HepG2 (cell line): ENCODE data around the gene CALHM5. TPM values are rescaled to one million over a fixed set of nuclear protein-coding genes. Genes with fewer than 3 reads are reported as not detected.

ENCODE experiments used
- CREB1 ChIP-seq, 2 experiments: fragments of 450-650 bp in 1 of 2; IDR thresholded peaks; 2 replicates each; pipeline ENCODE4 v1.6.1; 2016 to 2017; ENCODE audit warnings: control low read depth in 1 of 2, mild to moderate bottlenecking in 1 of 2, missing compliant biosample characterization in 1 of 2, missing genetic modification characterization in 1 of 2
- ELF3 ChIP-seq: IDR thresholded peaks from 2 replicates; pipeline ENCODE4 v1.6.1; 2016; ENCODE audit warnings: missing genetic modification reagents, missing compliant biosample characterization
- FOXJ3 ChIP-seq: sonication (generic); formaldehyde crosslinking; IDR thresholded peaks from 2 replicates; pipeline ENCODE4 v1.4.0; 2020; ENCODE audit warnings: missing genetic modification reagents, mild to moderate bottlenecking, borderline replicate concordance
- MAZ ChIP-seq, 2 experiments: sonication (generic) in 1 of 2; formaldehyde crosslinking in 1 of 2; IDR thresholded peaks; 2 replicates each; pipeline versions ENCODE4 v1.5.0 to v1.6.1; 2012 to 2020; ENCODE audit warnings: low read depth in 2 of 2, mild to moderate bottlenecking in 2 of 2, borderline replicate concordance in 1 of 2, improper control_type of control experiment in 1 of 2, low read length in 1 of 2, missing genetic modification reagents in 1 of 2, moderate library complexity in 1 of 2
- PCBP1 ChIP-seq: fragments of 200-400 bp; formaldehyde crosslinking; IDR thresholded peaks from 2 replicates; pipeline ENCODE4 v1.6.1; 2017; ENCODE audit warnings: mild to moderate bottlenecking, low read depth, low read length, borderline replicate concordance
- PHF5A ChIP-seq: IDR thresholded peaks from one replicate; pipeline ENCODE4 v1.6.1; 2018; ENCODE audit warnings: low read depth, missing genetic modification reagents; ENCODE audit not compliant: unreplicated experiment
- SP5 ChIP-seq: IDR thresholded peaks from 2 replicates; pipeline ENCODE4 v1.6.1; 2016; ENCODE audit warnings: low read depth, borderline replicate concordance
- polyA plus RNA-seq, 8 experiments: library from polyadenylated mRNA; depleted of rRNA in 3 of 8; stranded (reverse) in 7 of 8; unstranded in 1 of 8; fragments of >200 nt; fragmentation: Illumina TruSeq in 4 of 8; extraction: Trizol in 4 of 8; gene quantifications; 2 replicates each; pipeline versions ENCODE4 v1.2.1 to v1.2.3, GENCODE V29; 2011 to 2016; ENCODE audit warnings: low read depth in 4 of 8, missing spikeins in 1 of 8, mixed read lengths in 1 of 8; ENCODE audit not compliant: insufficient read depth in 1 of 8
- total RNA-seq, 5 experiments: library from RNA; depleted of rRNA; stranded (reverse); fragments of >200 nt; fragmentation: Illumina TruSeq; extraction: Trizol; gene quantifications; 2 replicates each; pipeline ENCODE4 v1.2.3, GENCODE V29; 2016; ENCODE audit warnings: low read depth in 1 of 5
- TF ChIP-seq, protein P1 (sequence below): IDR thresholded peaks from 2 replicates; pipeline ENCODE4 v1.6.1; 2016; ENCODE audit warnings: missing compliant biosample characterization, missing genetic modification reagents, borderline replicate concordance
- TF ChIP-seq, protein P2 (sequence below): sonication (generic); formaldehyde crosslinking; IDR thresholded peaks from 2 replicates; pipeline ENCODE4 v1.5.1; 2020; ENCODE audit warnings: mild to moderate bottlenecking, missing genetic modification reagents, moderate library complexity
- TF ChIP-seq, protein P3 (sequence below): IDR thresholded peaks from 2 replicates; pipeline ENCODE4 v1.6.1; 2012; ENCODE audit warnings: low read length, improper control_type of control experiment
- TF ChIP-seq, protein P4 (sequence below): sonication (generic); formaldehyde crosslinking; IDR thresholded peaks from 2 replicates; pipeline ENCODE4 v1.5.1; 2020; ENCODE audit warnings: mild to moderate bottlenecking, missing genetic modification reagents, borderline replicate concordance
- TF ChIP-seq, protein P5 (sequence below): sonication (generic); formaldehyde crosslinking; IDR thresholded peaks from 2 replicates; pipeline ENCODE4 v1.9.0; 2022; ENCODE audit warnings: low read depth, missing genetic modification reagents

The CALHM5 gene
- total and polyA plus RNA-seq, 2 of the 13 experiments (the other 11 are each of a cell fraction or from before 2014, with no cell fraction given): not detected

DNA sequence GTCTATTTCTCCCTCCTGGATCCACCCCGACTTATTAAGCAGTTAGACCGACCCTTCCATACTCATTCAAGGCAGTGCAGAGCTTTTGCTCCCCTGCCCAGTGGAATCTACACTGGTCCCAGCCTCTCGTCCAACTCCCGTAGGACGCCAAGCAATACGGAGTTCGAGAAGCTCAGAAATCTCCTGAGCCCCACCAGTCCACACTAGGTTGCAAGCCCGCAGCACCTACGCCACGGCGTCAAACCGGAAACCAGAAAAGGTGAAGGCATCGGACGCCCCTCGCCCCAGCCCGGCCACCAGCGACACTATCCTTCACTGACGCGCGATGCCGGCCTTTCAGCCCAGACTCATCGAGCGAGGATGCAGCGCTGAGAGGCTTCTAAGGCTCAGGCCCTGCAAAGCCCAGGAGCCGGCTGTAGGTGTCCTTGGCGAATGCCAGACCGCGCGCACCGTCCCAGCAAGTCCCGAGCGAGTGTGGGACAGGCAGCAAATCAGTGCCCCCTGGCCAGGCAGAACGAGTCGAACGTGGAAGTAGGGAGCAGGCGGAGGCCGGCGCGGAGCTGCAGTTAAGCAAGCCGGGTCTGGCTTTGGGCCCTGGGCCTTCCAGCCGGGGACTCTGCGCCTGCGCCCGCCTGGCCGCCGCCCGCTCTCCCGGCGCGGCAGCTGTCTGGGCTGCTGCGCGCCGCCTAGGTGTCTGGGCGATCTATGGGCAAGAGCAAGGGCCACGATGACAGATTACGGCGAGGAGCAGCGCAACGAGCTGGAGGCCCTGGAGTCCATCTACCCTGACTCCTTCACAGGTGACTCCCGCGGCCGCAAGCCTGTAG lies 59.6 kb downstream of the CALHM5 start, which contains the start of gene RWDD1 (continued):
- TF ChIP-seq, protein P1, sequence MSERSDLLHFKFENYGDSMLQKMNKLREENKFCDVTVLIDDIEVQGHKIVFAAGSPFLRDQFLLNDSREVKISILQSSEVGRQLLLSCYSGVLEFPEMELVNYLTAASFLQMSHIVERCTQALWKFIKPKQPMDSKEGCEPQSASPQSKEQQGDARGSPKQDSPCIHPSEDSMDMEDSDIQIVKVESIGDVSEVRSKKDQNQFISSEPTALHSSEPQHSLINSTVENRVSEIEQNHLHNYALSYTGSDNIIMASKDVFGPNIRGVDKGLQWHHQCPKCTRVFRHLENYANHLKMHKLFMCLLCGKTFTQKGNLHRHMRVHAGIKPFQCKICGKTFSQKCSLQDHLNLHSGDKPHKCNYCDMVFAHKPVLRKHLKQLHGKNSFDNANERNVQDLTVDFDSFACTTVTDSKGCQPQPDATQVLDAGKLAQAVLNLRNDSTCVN (CRISPR knock-in tag): peak; percentile 49
- TF ChIP-seq, protein P2, sequence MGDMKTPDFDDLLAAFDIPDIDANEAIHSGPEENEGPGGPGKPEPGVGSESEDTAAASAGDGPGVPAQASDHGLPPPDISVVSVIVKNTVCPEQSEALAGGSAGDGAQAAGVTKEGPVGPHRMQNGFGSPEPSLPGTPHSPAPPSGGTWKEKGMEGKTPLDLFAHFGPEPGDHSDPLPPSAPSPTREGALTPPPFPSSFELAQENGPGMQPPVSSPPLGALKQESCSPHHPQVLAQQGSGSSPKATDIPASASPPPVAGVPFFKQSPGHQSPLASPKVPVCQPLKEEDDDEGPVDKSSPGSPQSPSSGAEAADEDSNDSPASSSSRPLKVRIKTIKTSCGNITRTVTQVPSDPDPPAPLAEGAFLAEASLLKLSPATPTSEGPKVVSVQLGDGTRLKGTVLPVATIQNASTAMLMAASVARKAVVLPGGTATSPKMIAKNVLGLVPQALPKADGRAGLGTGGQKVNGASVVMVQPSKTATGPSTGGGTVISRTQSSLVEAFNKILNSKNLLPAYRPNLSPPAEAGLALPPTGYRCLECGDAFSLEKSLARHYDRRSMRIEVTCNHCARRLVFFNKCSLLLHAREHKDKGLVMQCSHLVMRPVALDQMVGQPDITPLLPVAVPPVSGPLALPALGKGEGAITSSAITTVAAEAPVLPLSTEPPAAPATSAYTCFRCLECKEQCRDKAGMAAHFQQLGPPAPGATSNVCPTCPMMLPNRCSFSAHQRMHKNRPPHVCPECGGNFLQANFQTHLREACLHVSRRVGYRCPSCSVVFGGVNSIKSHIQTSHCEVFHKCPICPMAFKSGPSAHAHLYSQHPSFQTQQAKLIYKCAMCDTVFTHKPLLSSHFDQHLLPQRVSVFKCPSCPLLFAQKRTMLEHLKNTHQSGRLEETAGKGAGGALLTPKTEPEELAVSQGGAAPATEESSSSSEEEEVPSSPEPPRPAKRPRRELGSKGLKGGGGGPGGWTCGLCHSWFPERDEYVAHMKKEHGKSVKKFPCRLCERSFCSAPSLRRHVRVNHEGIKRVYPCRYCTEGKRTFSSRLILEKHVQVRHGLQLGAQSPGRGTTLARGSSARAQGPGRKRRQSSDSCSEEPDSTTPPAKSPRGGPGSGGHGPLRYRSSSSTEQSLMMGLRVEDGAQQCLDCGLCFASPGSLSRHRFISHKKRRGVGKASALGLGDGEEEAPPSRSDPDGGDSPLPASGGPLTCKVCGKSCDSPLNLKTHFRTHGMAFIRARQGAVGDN (CRISPR knock-in tag): peak; percentile 98
- TF ChIP-seq, protein P3, sequence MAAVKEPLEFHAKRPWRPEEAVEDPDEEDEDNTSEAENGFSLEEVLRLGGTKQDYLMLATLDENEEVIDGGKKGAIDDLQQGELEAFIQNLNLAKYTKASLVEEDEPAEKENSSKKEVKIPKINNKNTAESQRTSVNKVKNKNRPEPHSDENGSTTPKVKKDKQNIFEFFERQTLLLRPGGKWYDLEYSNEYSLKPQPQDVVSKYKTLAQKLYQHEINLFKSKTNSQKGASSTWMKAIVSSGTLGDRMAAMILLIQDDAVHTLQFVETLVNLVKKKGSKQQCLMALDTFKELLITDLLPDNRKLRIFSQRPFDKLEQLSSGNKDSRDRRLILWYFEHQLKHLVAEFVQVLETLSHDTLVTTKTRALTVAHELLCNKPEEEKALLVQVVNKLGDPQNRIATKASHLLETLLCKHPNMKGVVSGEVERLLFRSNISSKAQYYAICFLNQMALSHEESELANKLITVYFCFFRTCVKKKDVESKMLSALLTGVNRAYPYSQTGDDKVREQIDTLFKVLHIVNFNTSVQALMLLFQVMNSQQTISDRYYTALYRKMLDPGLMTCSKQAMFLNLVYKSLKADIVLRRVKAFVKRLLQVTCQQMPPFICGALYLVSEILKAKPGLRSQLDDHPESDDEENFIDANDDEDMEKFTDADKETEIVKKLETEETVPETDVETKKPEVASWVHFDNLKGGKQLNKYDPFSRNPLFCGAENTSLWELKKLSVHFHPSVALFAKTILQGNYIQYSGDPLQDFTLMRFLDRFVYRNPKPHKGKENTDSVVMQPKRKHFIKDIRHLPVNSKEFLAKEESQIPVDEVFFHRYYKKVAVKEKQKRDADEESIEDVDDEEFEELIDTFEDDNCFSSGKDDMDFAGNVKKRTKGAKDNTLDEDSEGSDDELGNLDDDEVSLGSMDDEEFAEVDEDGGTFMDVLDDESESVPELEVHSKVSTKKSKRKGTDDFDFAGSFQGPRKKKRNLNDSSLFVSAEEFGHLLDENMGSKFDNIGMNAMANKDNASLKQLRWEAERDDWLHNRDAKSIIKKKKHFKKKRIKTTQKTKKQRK: no peak
- TF ChIP-seq PHF5A (CRISPR knock-in tag) (peak; percentile 90), ELF3 (CRISPR knock-in tag) (peak; percentile 79), CREB1 (IDR thresholded peaks at IDR 0.05) (peak; percentile 78), CREB1 (CRISPR knock-in tag; IDR thresholded peaks at IDR 0.05) (peak; percentile 84), SP5 (CRISPR knock-in tag) (0 out of 2 replicates have a peak, but pooled peaks have one; percentile 13), MAZ (IDR thresholded peaks at IDR 0.05; ENCODE audit: borderline replicate concordance, low read depth, low read length) (peak; percentile 44; the same call in 1 of the 2 replicates), MAZ (CRISPR knock-in tag; IDR thresholded peaks at IDR 0.05; ENCODE audit: low read depth) (peak; percentile 87), PCBP1 (peak; percentile 98), FOXJ3 (CRISPR knock-in tag) (peak; percentile 70; the same call in 1 of the 2 replicates)
- TF ChIP-seq, protein P4, sequence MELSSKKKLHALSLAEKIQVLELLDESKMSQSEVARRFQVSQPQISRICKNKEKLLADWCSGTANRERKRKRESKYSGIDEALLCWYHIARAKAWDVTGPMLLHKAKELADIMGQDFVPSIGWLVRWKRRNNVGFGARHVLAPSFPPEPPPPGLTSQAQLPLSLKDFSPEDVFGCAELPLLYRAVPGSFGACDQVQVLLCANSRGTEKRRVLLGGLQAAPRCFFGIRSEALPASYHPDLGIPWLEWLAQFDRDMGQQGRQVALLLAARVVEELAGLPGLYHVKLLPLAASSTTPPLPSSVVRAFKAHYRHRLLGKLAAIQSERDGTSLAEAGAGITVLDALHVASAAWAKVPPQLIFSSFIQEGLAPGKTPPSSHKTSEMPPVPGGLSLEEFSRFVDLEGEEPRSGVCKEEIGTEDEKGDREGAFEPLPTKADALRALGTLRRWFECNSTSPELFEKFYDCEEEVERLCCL (CRISPR knock-in tag): no peak
- TF ChIP-seq, protein P5, sequence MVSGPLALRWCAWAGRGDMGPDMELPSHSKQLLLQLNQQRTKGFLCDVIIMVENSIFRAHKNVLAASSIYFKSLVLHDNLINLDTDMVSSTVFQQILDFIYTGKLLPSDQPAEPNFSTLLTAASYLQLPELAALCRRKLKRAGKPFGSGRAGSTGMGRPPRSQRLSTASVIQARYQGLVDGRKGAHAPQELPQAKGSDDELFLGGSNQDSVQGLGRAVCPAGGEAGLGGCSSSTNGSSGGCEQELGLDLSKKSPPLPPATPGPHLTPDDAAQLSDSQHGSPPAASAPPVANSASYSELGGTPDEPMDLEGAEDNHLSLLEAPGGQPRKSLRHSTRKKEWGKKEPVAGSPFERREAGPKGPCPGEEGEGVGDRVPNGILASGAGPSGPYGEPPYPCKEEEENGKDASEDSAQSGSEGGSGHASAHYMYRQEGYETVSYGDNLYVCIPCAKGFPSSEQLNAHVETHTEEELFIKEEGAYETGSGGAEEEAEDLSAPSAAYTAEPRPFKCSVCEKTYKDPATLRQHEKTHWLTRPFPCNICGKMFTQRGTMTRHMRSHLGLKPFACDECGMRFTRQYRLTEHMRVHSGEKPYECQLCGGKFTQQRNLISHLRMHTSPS (CRISPR knock-in tag): no peak
